ENCODE measurements around the gene MRGPRG.

Gene MRGPRG

DNA sequence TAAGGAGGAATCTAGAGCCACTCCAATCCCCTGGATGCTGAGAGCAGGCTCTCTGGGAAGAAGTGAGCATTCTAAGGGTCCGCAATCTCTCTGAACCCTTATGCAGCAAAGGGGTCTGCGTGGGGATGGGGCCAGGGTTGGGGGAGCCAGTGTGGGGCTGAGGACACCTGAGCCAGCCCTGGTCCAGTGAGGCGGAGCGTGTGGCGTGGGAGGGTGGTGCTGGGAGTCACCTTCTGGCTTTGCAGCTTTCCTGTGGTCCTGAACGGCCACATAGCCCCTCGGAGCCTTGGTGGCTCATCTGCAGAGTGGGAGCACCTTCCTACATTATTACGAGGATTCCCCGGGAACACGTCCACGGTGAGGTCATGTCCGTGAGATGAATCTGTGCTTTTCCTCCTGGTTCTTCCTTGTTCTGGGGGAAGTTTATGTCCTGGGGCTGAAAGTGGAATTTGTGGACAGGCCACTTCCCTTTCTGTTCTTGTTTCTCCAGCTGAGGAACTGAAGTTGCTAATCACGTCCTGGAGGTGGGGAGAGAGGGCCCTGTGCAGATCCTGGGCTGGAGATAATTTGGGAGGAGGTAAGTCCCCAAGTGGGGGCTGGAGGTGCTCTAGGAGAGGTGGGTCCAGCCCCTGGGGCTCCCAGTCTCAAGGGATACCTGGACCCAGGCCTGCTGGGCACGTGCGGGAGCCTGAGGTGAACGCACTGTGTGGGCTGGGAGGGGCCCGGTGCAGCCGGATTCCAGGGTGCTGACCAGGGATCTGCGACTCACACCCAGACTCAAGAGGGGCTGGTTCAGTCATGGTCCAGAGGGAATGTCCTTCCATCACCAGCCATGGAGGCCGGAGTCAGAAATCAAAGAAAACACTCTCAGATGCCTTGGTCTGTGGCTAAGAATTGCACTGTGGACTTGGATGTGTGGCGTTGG is 7.5 kb upstream of the MRGPRG start:
- no peak for DNase-seq (ENCODE audit: low read depth, low spot score)

DNA sequence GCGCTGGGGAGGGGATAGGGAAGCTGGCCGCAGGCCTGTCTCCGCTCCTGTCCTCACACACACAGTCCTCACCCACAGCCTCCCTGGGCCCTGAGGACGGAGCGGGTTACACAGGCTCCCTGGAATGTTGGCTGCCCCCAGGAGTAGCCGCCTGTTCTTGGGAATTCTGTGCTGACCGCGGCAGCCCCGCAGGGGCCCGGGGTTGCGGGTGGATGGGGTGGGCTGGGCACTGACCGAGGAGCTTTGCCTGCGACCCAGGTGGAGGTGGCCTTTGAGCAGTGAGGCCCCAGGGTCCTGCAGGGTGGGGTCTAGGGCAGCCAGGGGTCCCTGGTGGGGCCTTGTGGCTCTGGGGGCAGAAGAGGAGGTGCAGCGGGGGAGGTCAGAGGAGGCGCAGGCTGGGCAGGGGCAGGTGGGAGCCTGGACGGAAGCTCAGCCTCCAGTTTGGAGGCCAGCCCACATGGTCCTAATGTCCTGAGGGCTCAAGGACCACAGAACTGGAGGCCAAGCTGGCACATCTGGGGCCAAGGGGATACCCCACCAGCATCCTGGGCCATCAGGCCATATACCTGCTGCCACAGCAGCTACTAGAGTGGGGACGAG is 6.6 kb upstream of the MRGPRG start:
- no peak for DNase-seq (ENCODE audit: low read depth, low spot score)

- no peak for DNase-seq (ENCODE audit: low read depth, low spot score)
Observed at GRCh38 chr11:3224401-3225057, 5.9 kb upstream of the MRGPRG start.

DNA sequence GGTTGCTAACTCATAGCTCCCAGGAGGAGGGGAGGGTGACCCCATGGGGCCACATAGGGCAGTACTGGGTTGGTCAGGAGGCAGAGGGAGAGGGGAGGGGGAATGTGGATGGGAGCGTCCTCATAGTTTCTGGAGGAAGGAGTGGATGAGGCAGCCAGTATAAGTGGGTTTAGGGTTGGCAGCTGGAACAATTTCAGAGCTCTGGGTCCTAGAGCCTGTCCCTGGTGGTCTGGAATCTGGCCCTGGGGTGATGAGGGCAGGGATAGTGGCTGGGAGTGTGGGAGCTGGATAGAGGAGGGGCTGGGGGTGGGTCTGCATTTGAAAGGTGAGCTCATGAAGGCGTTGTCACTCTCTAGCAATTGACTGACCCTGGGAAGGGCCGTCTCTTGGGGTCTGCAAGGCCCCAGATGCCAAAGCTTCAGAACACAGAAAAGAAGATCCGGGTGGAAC is 5.3 kb upstream of the MRGPRG start:
- DNase-seq (ENCODE audit: low read depth, low spot score) = no peak

- no peak for DNase-seq (ENCODE audit: low read depth, low spot score)
Observed at GRCh38 chr11:3222941-3223915, 4.6 kb upstream of the MRGPRG start.

DNA sequence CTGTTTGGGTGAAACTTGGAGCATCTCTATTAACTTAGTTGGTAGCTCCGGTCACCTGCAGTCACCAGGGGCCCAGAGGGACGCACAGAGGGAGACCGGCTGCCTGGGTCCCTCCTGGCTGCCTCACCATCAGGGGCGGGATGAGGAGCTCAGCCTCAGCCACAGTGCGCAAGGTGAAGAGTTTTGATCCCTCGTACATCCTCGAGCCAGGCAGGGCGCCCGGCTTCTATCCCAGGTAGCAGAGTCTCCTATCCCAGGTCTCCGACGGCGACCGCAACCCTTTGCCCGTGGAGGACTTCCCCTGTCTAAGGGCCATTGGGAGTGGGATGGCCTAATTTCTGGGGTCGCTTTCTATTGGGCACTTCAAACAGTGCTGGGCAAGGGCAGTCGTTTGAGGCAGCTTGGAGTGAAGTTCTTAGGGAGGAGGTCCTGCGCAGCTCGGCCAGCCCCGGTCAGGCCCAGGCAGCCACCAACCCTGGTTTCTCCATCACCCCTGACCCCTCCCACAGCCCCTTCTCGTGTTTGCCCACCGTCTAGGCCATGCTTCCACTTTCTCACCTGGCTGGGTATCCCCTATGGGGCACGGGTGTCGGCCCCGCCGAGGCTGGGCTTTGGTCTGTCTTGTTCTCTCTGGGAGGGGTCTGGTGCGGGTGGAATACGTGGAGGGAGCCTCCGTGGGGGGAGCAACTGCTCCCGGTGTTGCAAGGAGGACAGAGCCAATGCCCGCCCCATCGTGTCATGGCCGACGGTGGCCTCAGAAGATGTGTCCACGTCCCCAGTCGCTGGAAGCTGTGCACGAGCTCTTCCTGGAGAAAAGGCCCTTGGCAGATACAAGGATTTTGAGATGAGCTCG is 3.6 kb upstream of the MRGPRG start:
- DNase-seq (ENCODE audit: low read depth, low spot score) = no peak

- no peak for DNase-seq (ENCODE audit: low read depth, low spot score)
Observed at GRCh38 chr11:3221408-3222002, 2.9 kb upstream of the MRGPRG start.

DNA sequence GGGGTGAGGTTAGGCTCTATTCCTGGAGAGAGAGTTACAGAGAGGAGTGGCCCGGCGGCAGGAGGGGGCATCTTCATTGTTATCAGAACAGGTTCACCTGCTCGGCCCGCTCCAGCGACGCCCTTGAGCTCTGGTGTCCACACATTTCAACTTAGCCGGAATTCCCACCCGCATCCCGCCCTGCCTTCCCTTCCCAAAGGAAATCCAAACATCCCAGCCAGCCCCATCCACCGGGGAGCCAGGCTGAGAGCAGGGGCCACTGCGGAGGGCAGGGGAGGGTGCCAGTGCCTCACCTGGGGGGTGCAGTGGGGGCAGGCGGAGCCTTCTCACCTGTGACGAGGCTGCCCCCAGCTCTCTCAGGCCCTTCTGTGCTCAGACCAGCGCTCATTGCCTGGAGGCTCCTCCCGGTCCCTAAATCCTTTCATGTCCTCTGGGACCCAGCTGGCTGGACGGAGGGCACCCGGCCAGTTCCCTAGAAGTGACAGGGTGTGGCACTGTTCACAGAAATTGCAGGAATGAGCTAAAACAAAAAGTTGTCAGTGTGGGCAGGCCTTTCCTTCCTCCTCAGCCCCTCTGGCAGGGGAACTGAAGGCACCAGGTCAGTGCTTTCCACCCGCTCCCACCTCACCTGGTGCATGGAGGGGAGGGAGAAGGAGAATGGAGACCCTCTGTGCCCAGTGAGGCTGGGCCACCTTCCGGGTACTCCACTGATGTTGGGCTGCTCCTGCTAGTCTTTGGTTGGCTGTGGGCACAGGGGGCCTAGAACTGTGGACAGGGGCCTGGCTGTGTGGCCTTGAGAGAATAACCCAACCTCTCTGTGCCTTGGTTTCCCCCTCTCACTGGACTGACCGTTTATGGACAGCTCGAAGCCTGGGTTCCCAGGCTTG is 2.2 kb upstream of the MRGPRG start:
- DNase-seq (ENCODE audit: low read depth, low spot score) = no peak

- no peak for DNase-seq (ENCODE audit: low read depth, low spot score)
Observed at GRCh38 chr11:3220101-3220500, 1.5 kb upstream of the MRGPRG start.

- DNase-seq (ENCODE audit: low read depth, low spot score) = no peak
Observed at GRCh38 chr11:3219281-3219892, 774 bp upstream of the MRGPRG start.

- no peak for DNase-seq (ENCODE audit: low read depth, low spot score)
Observed at GRCh38 chr11:3217818-3218482, 663 bp downstream of the MRGPRG start.

GRCh38 chr11:3216027-3216525 is 2.5 kb downstream of the MRGPRG start:
- no peak for DNase-seq (ENCODE audit: low read depth, low spot score)

GRCh38 chr11:3215346-3216026 is 3.1 kb downstream of the MRGPRG start:
- no peak for DNase-seq (ENCODE audit: low read depth, low spot score)

DNA sequence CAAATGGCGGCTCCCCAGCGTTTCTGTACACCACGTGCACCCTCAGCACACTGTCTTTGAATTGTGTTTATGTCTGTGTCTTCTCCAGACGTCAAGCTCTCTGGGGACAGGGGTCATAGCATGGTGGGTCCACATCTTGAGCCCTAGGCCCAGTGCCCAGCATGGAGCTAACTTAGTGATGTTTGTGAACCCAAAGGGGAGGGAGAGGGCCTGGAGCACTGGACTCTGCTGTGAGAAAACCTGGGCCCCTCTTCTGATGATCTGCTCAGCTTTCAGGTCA is 4.3 kb downstream of the MRGPRG start:
- DNase-seq (ENCODE audit: low read depth, low spot score) = no peak

- DNase-seq (ENCODE audit: low read depth, low spot score) = no peak
Observed at GRCh38 chr11:3213659-3214419, 4.8 kb downstream of the MRGPRG start.

DNA sequence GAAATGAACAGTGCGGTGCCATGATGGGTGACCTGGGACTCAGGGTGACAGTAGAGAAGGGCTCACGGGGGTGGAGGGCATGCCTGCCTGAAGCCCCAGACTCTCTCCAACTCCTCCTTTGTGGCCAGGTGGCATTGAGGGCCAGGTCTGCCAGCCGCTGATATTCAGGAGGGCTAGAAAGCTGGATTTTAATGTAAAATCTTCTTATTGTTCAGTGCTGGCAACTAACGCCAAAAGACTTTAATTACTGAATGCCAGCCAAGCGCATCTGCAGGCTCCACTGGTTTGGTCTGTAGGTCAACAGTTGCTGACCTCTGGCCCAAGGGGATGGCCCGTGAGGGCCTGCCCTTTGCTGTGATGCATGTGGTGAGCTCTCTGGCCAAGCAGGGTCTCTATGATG is 10.3 kb downstream of the MRGPRG start:
- DNase-seq (ENCODE audit: low read depth, low spot score) = no peak

Measured in astrocyte of the hippocampus (primary cell).